ENCODE results near the gene CRTC3.

Gene CRTC3

DNA sequence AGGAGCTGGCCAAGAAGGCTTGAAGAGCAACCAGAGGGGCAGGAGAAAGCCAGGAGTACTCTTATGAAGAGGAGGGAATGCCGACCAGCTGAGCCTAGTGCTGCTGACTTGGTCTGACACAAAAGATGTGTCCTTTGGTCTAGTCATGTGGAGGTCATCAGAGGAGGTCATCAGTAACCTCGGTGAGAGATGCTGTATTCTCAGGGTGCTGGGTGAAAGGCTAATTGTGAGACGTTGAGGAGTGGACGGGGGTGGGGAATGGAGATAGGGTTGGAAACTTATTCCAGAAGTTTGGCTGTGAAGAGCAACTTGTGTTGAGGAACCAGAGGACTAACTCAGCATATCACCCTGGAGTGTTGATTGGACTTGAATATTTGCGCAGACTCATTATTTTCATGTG is 5.5 kb downstream of the CRTC3 start:
- no peak for TF ChIP-seq TAF1 (IDR thresholded peaks at IDR 0.05; ENCODE audit: borderline replicate concordance, insufficient read depth, low read length)
- no peak for TF ChIP-seq REST (IDR thresholded peaks at IDR 0.05; ENCODE audit: insufficient read depth in 1 of 2, low read depth in 2 of 2, low read length in 2 of 2)

GRCh38 chr15:90539789-90540188 is 10.1 kb downstream of the CRTC3 start:
- TF ChIP-seq POLR2AphosphoS5 (IDR thresholded peaks at IDR 0.05; ENCODE audit: low read depth, low read length), result no peak
- TF ChIP-seq REST (IDR thresholded peaks at IDR 0.05; ENCODE audit: insufficient read depth in 1 of 2, low read depth in 2 of 2, low read length in 2 of 2), result no peak
- no peak for TF ChIP-seq TAF1 (IDR thresholded peaks at IDR 0.05; ENCODE audit: borderline replicate concordance, insufficient read depth, low read length)

DNA sequence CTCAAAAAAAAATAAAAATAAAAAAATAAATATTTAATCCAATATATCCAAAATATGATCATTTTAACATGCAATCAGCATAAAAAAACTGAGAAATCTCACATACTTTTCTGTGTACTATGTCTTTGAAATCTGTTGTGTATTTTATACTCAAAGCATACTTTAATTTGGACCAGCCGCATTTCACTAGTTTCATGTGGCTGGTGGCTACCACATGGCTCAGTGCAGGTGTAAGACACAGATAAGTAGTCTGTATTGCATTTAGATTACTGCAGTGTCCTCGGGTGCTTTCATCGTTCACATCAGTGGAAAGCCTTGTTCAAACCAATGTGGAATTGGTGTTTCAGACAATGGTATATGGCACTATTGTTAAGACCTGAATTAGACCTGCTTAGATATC is 11.0 kb downstream of the CRTC3 start:
- no peak for TF ChIP-seq TAF1 (IDR thresholded peaks at IDR 0.05; ENCODE audit: borderline replicate concordance, insufficient read depth, low read length)
- no peak for TF ChIP-seq POLR2AphosphoS5 (IDR thresholded peaks at IDR 0.05; ENCODE audit: low read depth, low read length)
- no peak for TF ChIP-seq SIN3A (IDR thresholded peaks at IDR 0.05; ENCODE audit: borderline replicate concordance, insufficient read depth, low read length)
- no peak for TF ChIP-seq FOXP2 (optimal IDR thresholded peaks at IDR 0.05; ENCODE audit: borderline replicate concordance, extremely low read depth, extremely low read length, insufficient read depth)
- TF ChIP-seq REST (IDR thresholded peaks at IDR 0.05; ENCODE audit: insufficient read depth in 1 of 2, low read depth in 2 of 2, low read length in 2 of 2), result no peak

GRCh38 chr15:90545095-90545494 is 15.4 kb downstream of the CRTC3 start:
- TF ChIP-seq REST (IDR thresholded peaks at IDR 0.05; ENCODE audit: insufficient read depth in 1 of 2, low read depth in 2 of 2, low read length in 2 of 2) (no peak), POLR2AphosphoS5 (IDR thresholded peaks at IDR 0.05; ENCODE audit: low read depth, low read length) (no peak), FOXP2 (optimal IDR thresholded peaks at IDR 0.05; ENCODE audit: borderline replicate concordance, extremely low read depth, extremely low read length, insufficient read depth) (no peak), TAF1 (IDR thresholded peaks at IDR 0.05; ENCODE audit: borderline replicate concordance, insufficient read depth, low read length) (no peak), SIN3A (IDR thresholded peaks at IDR 0.05; ENCODE audit: borderline replicate concordance, insufficient read depth, low read length) (no peak)

GRCh38 chr15:90547540-90547939 is 17.8 kb downstream of the CRTC3 start:
- TF ChIP-seq FOXP2 (optimal IDR thresholded peaks at IDR 0.05; ENCODE audit: borderline replicate concordance, extremely low read depth, extremely low read length, insufficient read depth) (no peak), SIN3A (IDR thresholded peaks at IDR 0.05; ENCODE audit: borderline replicate concordance, insufficient read depth, low read length) (no peak)

Measured in PFSK-1 (cell line).